NCI-H446 treated with DMSO at 0.1 percent for 48 hours (cell line): ENCODE data around the gene TMEM52.
"Not testable (repeated sequence)": the region's sequence is repeated elsewhere in the genome, so short reads cannot be mapped to it uniquely, and the experiment has no call there.

ENCODE experiments used
- DNase-seq: peaks from one replicate; lab custom pipeline; 2025; lab: John Stamatoyannopoulos, UW

The TMEM52 gene

GRCh38 chr1:1894354-1895059 lies 24.6 kb downstream of the TMEM52 start:
- no peak for DNase-seq

- DNase-seq, result no peak
Observed at GRCh38 chr1:1893997-1894353, 25.1 kb downstream of the TMEM52 start.

- no peak for DNase-seq
Observed at GRCh38 chr1:1893291-1893985, 25.6 kb downstream of the TMEM52 start.

GRCh38 chr1:1892763-1893120 lies 26.3 kb downstream of the TMEM52 start:
- DNase-seq, result no peak

DNA sequence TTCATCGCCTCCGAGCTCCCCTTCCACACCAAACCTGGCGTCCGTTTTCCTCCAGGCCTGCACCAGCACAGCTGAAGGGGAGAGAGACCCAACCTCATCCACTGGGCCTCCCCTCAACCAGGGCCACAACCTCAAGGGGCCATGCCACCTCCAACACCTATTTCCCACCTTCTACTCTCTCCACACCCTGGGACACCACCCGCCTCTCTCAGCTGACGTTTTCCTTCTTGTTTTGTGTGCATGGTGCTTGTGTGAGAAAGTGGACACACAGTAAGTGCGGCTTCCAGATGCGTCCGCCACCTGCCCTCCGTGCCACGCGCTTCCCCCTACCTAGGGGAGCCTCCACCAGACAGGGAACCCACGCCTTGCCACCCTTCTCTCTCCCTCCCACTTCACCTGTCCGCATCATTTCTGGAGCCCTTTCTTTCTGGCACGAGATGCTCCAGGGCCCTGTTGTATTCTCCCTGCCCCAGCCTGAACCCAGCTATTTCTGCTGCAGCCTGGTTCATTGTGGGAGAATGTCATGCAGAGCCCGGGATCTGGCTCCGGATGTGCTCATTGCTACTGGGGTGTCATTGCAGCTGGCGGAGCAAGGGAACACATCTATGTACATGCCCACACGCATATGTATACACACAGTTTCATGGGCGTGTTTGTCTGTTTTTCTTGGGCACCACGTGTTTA lies 26.9 kb downstream of the TMEM52 start:
- DNase-seq, result no peak

- peak; percentile 59 for DNase-seq
Observed at GRCh38 chr1:1891349-1892078, 27.6 kb downstream of the TMEM52 start.

DNA sequence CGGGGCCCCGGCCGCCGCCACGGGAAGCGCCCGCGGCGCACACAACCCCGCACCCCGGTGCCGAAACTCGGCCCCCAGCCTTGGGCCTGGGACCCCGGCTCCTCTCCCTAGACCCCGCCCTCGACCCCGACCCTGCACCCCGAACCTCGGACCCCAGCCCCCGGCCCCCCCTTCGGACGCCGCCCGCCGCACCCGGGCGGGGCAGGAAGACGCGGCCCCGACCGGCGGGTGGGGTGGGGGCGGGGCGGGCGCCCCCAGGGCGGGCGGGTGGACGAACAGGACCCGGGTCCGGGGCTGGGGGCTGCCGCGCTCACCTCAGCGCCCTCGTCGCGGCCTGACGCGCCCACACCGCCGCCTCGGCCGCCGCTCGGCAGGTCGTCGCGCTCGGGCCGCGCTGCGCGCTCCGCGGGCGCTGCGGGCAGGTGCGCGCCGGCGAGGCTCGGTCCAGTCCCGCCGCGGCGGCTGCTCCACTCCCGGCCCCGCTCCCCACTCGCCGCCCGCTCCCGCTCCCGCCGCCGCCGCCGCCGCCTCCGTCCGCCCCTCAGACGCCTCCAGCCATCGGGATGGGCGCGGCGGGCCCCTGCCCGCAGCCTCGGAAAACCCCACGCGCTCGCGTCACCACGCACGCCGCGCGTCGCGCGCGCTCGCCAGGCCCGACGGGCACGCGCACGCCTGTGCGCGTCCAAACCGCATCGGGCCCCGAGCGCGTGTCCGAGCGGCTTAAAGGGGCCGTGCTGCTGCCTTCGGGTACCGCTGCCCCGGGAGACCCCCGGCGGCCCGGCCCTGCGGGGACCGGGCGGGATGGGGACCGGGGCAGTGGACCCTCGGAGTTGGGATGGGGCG lies 28.4 kb downstream of the TMEM52 start, which contains the start of gene GNB1:
Gene GNB1, minus strand, starts transcription at position 582 of the 843 bp plus-strand sequence. CDS start 65,634 bp downstream, outside the sequence.
- peak; percentile 65 for DNase-seq

GRCh38 chr1:1889847-1890505 lies 29.1 kb downstream of the TMEM52 start:
- no peak for DNase-seq

DNA sequence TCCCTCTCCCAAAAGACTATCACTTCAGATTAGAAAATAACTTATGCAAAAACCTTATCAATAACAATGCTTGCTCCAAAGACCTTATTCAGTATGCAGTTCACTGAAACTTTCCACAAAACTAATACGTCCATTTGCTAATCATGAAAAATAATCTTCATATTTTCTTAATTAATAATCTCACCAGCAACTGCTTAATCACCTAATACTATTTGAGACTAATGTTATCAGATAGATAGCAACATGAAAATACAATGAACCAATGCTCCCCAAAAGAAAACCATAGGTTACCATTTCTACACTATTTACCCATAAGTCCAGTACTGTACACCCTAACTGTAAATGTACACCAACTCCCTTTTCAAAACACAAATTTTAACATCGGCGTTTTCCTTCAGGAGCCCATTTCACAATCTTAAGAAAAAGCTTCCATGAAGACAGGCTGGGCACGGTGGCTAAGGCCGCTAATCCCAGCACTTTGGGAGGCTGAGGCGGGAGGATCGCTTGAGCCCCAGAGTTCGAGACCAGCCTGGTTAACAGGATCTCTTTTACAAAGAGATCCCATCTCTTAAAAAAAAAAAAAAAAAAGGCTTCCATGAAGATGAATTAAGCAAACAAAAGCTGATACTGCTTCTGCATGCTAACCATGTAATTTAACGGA lies 29.9 kb downstream of the TMEM52 start:
- DNase-seq, result no peak

GRCh38 chr1:1883890-1884289 lies 35.2 kb downstream of the TMEM52 start:
- not testable (repeated sequence) for DNase-seq

GRCh38 chr1:1883092-1883873 lies 35.8 kb downstream of the TMEM52 start:
- no peak for DNase-seq

DNA sequence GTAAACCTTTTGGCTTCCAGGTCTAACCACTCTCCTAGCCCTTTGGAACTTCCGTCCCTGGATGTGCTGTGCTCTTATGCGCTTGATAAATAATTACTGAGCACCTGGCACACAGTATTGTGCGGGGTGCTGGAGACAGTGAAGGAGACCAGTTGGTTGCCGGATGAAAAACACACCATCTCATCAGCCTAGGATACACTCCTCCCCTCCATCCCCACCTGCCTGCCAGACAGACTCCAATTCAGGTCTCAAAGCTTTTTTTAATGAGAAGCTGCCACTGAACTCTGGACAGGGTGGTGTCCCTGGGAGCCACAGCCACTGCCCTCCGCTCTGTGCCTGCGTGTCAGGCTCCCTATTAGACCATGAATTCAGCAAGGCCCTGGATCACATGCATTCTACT lies 37.4 kb downstream of the TMEM52 start:
- DNase-seq, result no peak

GRCh38 chr1:1880617-1881312 lies 38.3 kb downstream of the TMEM52 start:
- no peak for DNase-seq

GRCh38 chr1:1879942-1880341 lies 39.1 kb downstream of the TMEM52 start:
- DNase-seq, result no peak

- DNase-seq, result no peak
Observed at GRCh38 chr1:1877865-1878436, 41.1 kb downstream of the TMEM52 start.

GRCh38 chr1:1876335-1876930 lies 42.6 kb downstream of the TMEM52 start:
- DNase-seq, result no peak

DNA sequence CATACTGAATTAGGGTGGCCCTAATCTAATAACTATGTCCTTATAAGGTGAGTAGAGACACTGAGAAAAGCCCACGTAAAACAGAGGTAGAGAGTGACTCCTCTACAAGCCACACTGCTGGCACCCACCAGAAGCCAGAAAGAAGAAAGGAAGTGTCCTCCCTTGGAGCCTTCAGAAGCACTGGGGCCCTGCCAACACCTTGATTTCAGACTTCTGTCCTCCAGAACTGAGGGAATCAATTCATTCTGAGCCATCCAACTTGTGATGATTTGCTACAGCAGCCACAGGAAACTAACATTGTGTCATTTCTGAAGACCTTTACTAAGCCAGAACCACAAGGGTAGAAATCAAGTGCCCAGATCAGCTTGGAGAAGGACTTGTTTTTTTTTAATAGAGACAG lies 43.1 kb downstream of the TMEM52 start:
- no peak for DNase-seq

- DNase-seq, result no peak
Observed at GRCh38 chr1:1874901-1875300, 44.2 kb downstream of the TMEM52 start.
